WTC11 (cell line): Measurements from ENCODE around the gene TRAF3IP1. TPM values are rescaled to one million over a fixed set of nuclear protein-coding genes. Genes with fewer than 3 reads are reported as not detected.

Source experiments
- GABPB1 ChIP-seq: sonication (generic); formaldehyde crosslinking; IDR thresholded peaks from 2 replicates; pipeline ENCODE4 v1.8.1; 2023; ENCODE audit warnings: mild to moderate bottlenecking, missing genetic modification reagents
- NFYB ChIP-seq: sonication (generic); formaldehyde crosslinking; conservative IDR thresholded peaks from 2 replicates; pipeline ENCODE4 v1.8.0; 2022; ENCODE audit warnings: low read depth, missing genetic modification reagents
- TP53 ChIP-seq: sonication (generic); formaldehyde crosslinking; IDR thresholded peaks from 2 replicates; pipeline ENCODE4 v1.8.1; 2023; ENCODE audit warnings: mild to moderate bottlenecking, missing genetic modification reagents
- ZNF219 ChIP-seq: sonication (generic); formaldehyde crosslinking; IDR thresholded peaks from 2 replicates; pipeline ENCODE4 v1.8.0; 2023; ENCODE audit warnings: missing genetic modification reagents, mild to moderate bottlenecking, borderline replicate concordance
- ZNF232 ChIP-seq: sonication (generic); formaldehyde crosslinking; IDR thresholded peaks from 2 replicates; pipeline ENCODE4 v1.8.0; 2022; ENCODE audit warnings: mild to moderate bottlenecking, missing genetic modification reagents
- total RNA-seq: library from RNA; stranded (reverse); gene quantifications from 3 replicates; pipeline ENCODE4 v1.2.3, GENCODE V29; 2021
- TF ChIP-seq, protein P1 (sequence below): sonication (generic); formaldehyde crosslinking; IDR thresholded peaks from 2 replicates; pipeline ENCODE4 v1.8.1; 2023; ENCODE audit warnings: mild to moderate bottlenecking, missing genetic modification reagents, moderate library complexity
- TF ChIP-seq, protein P2 (sequence below): sonication (generic); formaldehyde crosslinking; conservative IDR thresholded peaks from 2 replicates; pipeline ENCODE4 v1.8.1; 2023; ENCODE audit warnings: mild to moderate bottlenecking, low read depth, missing genetic modification reagents, moderate library complexity
- TF ChIP-seq, protein P3 (sequence below): sonication (generic); formaldehyde crosslinking; IDR thresholded peaks from 2 replicates; pipeline ENCODE4 v1.8.1; 2022; ENCODE audit warnings: mild to moderate bottlenecking, moderate library complexity, missing genetic modification reagents
- TF ChIP-seq, protein P4 (sequence below): sonication (generic); formaldehyde crosslinking; IDR thresholded peaks from 2 replicates; pipeline ENCODE4 v1.8.0; 2023; ENCODE audit warnings: missing genetic modification reagents, mild to moderate bottlenecking, borderline replicate concordance
- TF ChIP-seq, protein P5 (sequence below): fragments of 250-450 bp; sonication (Bioruptor Pico); IDR thresholded peaks from 2 replicates; pipeline ENCODE4 v2.1.2; 2022; ENCODE audit warnings: mild to moderate bottlenecking, moderate library complexity
- TF ChIP-seq, protein P6 (sequence below): sonication (generic); formaldehyde crosslinking; IDR thresholded peaks from 2 replicates; pipeline ENCODE4 v1.8.1; 2023; ENCODE audit warnings: mild to moderate bottlenecking, missing genetic modification reagents
- TF ChIP-seq, protein P7 (sequence below): sonication (generic); formaldehyde crosslinking; IDR thresholded peaks from 2 replicates; pipeline ENCODE4 v1.8.1; 2023; ENCODE audit warnings: mild to moderate bottlenecking, missing genetic modification reagents
- TF ChIP-seq, protein P8 (sequence below): sonication (generic); formaldehyde crosslinking; IDR thresholded peaks from 2 replicates; pipeline ENCODE4 v1.8.1; 2022; ENCODE audit warnings: low read depth, mild to moderate bottlenecking, moderate library complexity, missing genetic modification reagents, borderline replicate concordance
- TF ChIP-seq, protein P9 (sequence below): sonication (generic); formaldehyde crosslinking; IDR thresholded peaks from 2 replicates; pipeline ENCODE4 v1.8.1; 2023; ENCODE audit warnings: mild to moderate bottlenecking, missing genetic modification reagents, borderline replicate concordance

The TRAF3IP1 gene
- total RNA-seq, 1 experiment from 2014 or later: 18.7 TPM

DNA sequence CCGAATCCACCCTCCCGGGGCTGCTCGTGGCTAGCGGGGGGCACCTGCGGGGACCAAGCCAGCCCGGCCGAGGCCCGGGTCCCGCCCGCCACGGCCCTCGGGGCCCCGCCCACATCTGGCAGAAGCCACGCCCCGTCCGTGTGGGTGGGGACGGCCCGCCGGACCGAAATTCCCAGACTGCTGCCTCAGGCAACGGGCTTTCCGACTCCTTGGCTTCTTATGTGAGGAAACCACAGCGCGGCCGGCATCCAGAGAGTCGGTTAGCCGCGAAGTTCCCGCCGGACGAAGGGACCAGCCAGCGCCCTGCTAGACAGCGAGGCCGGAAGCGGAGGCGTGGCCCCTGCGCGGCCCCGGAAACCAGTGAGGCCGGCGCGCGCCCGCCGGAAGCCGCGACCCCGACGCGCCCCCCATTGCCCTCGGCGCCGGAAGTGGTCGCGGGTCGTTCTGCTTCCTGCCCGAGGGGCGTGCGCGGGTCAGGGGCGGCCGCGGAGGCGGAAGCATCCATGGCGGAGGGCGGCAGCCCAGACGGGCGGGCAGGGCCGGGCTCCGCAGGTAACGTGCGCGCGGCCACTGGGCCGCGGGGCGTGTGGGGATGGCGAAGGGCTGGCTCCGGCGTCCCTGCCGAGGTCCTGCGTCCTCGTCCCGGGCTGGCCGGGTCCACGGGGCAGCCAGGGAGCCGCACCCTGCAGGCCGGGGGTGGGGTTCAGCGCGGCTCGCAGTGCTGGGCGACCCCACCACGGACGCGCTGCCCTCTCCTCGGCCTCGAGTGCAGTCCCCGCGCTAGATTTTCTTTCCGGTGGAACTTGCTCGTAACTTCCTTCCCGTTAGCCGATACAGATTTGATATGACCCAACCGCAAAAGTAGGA lies 106.5 kb downstream of the TRAF3IP1 start, which contains the start of gene ASB1 (continued):
- TF ChIP-seq, protein P1, sequence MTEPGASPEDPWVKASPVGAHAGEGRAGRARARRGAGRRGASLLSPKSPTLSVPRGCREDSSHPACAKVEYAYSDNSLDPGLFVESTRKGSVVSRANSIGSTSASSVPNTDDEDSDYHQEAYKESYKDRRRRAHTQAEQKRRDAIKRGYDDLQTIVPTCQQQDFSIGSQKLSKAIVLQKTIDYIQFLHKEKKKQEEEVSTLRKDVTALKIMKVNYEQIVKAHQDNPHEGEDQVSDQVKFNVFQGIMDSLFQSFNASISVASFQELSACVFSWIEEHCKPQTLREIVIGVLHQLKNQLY (CRISPR knock-in tag): 0 out of 2 replicates have a peak, but pooled peaks have one; percentile 29
- TF ChIP-seq, protein P2, sequence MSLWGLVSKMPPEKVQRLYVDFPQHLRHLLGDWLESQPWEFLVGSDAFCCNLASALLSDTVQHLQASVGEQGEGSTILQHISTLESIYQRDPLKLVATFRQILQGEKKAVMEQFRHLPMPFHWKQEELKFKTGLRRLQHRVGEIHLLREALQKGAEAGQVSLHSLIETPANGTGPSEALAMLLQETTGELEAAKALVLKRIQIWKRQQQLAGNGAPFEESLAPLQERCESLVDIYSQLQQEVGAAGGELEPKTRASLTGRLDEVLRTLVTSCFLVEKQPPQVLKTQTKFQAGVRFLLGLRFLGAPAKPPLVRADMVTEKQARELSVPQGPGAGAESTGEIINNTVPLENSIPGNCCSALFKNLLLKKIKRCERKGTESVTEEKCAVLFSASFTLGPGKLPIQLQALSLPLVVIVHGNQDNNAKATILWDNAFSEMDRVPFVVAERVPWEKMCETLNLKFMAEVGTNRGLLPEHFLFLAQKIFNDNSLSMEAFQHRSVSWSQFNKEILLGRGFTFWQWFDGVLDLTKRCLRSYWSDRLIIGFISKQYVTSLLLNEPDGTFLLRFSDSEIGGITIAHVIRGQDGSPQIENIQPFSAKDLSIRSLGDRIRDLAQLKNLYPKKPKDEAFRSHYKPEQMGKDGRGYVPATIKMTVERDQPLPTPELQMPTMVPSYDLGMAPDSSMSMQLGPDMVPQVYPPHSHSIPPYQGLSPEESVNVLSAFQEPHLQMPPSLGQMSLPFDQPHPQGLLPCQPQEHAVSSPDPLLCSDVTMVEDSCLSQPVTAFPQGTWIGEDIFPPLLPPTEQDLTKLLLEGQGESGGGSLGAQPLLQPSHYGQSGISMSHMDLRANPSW (CRISPR knock-in tag): no peak
- TF ChIP-seq, protein P3, sequence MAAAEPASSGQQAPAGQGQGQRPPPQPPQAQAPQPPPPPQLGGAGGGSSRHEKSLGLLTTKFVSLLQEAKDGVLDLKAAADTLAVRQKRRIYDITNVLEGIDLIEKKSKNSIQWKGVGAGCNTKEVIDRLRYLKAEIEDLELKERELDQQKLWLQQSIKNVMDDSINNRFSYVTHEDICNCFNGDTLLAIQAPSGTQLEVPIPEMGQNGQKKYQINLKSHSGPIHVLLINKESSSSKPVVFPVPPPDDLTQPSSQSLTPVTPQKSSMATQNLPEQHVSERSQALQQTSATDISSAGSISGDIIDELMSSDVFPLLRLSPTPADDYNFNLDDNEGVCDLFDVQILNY (CRISPR knock-in tag): no peak
- TF ChIP-seq, protein P4, sequence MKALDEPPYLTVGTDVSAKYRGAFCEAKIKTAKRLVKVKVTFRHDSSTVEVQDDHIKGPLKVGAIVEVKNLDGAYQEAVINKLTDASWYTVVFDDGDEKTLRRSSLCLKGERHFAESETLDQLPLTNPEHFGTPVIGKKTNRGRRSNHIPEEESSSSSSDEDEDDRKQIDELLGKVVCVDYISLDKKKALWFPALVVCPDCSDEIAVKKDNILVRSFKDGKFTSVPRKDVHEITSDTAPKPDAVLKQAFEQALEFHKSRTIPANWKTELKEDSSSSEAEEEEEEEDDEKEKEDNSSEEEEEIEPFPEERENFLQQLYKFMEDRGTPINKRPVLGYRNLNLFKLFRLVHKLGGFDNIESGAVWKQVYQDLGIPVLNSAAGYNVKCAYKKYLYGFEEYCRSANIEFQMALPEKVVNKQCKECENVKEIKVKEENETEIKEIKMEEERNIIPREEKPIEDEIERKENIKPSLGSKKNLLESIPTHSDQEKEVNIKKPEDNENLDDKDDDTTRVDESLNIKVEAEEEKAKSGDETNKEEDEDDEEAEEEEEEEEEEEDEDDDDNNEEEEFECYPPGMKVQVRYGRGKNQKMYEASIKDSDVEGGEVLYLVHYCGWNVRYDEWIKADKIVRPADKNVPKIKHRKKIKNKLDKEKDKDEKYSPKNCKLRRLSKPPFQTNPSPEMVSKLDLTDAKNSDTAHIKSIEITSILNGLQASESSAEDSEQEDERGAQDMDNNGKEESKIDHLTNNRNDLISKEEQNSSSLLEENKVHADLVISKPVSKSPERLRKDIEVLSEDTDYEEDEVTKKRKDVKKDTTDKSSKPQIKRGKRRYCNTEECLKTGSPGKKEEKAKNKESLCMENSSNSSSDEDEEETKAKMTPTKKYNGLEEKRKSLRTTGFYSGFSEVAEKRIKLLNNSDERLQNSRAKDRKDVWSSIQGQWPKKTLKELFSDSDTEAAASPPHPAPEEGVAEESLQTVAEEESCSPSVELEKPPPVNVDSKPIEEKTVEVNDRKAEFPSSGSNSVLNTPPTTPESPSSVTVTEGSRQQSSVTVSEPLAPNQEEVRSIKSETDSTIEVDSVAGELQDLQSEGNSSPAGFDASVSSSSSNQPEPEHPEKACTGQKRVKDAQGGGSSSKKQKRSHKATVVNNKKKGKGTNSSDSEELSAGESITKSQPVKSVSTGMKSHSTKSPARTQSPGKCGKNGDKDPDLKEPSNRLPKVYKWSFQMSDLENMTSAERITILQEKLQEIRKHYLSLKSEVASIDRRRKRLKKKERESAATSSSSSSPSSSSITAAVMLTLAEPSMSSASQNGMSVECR (CRISPR knock-in tag): peak; percentile 46; the same call in 1 of the 2 replicates
- no peak; the same call in 1 of the 2 replicates for TF ChIP-seq NFYB (CRISPR knock-in tag)
- TF ChIP-seq, protein P5, sequence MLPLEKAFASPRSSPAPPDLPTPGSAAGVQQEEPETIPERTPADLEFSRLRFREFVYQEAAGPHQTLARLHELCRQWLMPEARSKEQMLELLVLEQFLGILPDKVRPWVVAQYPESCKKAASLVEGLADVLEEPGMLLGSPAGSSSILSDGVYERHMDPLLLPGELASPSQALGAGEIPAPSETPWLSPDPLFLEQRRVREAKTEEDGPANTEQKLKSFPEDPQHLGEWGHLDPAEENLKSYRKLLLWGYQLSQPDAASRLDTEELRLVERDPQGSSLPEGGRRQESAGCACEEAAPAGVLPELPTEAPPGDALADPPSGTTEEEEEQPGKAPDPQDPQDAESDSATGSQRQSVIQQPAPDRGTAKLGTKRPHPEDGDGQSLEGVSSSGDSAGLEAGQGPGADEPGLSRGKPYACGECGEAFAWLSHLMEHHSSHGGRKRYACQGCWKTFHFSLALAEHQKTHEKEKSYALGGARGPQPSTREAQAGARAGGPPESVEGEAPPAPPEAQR (CRISPR knock-in tag): no peak
- TF ChIP-seq, protein P6, sequence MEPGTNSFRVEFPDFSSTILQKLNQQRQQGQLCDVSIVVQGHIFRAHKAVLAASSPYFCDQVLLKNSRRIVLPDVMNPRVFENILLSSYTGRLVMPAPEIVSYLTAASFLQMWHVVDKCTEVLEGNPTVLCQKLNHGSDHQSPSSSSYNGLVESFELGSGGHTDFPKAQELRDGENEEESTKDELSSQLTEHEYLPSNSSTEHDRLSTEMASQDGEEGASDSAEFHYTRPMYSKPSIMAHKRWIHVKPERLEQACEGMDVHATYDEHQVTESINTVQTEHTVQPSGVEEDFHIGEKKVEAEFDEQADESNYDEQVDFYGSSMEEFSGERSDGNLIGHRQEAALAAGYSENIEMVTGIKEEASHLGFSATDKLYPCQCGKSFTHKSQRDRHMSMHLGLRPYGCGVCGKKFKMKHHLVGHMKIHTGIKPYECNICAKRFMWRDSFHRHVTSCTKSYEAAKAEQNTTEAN (CRISPR knock-in tag): no peak
- TF ChIP-seq ZNF232 (CRISPR knock-in tag): peak; percentile 79
- peak; percentile 27; the same call in 1 of the 2 replicates for TF ChIP-seq TP53 (CRISPR knock-in tag)
- TF ChIP-seq ZNF219 (CRISPR knock-in tag): no peak
- TF ChIP-seq, protein P7, sequence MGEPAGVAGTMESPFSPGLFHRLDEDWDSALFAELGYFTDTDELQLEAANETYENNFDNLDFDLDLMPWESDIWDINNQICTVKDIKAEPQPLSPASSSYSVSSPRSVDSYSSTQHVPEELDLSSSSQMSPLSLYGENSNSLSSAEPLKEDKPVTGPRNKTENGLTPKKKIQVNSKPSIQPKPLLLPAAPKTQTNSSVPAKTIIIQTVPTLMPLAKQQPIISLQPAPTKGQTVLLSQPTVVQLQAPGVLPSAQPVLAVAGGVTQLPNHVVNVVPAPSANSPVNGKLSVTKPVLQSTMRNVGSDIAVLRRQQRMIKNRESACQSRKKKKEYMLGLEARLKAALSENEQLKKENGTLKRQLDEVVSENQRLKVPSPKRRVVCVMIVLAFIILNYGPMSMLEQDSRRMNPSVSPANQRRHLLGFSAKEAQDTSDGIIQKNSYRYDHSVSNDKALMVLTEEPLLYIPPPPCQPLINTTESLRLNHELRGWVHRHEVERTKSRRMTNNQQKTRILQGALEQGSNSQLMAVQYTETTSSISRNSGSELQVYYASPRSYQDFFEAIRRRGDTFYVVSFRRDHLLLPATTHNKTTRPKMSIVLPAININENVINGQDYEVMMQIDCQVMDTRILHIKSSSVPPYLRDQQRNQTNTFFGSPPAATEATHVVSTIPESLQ (CRISPR knock-in tag): no peak
- TF ChIP-seq, protein P8, sequence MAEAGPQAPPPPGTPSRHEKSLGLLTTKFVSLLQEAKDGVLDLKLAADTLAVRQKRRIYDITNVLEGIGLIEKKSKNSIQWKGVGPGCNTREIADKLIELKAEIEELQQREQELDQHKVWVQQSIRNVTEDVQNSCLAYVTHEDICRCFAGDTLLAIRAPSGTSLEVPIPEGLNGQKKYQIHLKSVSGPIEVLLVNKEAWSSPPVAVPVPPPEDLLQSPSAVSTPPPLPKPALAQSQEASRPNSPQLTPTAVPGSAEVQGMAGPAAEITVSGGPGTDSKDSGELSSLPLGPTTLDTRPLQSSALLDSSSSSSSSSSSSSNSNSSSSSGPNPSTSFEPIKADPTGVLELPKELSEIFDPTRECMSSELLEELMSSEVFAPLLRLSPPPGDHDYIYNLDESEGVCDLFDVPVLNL (CRISPR knock-in tag): no peak
- TF ChIP-seq GABPB1 (CRISPR knock-in tag): peak; percentile 73; the same call in 1 of the 2 replicates
- TF ChIP-seq, protein P9, sequence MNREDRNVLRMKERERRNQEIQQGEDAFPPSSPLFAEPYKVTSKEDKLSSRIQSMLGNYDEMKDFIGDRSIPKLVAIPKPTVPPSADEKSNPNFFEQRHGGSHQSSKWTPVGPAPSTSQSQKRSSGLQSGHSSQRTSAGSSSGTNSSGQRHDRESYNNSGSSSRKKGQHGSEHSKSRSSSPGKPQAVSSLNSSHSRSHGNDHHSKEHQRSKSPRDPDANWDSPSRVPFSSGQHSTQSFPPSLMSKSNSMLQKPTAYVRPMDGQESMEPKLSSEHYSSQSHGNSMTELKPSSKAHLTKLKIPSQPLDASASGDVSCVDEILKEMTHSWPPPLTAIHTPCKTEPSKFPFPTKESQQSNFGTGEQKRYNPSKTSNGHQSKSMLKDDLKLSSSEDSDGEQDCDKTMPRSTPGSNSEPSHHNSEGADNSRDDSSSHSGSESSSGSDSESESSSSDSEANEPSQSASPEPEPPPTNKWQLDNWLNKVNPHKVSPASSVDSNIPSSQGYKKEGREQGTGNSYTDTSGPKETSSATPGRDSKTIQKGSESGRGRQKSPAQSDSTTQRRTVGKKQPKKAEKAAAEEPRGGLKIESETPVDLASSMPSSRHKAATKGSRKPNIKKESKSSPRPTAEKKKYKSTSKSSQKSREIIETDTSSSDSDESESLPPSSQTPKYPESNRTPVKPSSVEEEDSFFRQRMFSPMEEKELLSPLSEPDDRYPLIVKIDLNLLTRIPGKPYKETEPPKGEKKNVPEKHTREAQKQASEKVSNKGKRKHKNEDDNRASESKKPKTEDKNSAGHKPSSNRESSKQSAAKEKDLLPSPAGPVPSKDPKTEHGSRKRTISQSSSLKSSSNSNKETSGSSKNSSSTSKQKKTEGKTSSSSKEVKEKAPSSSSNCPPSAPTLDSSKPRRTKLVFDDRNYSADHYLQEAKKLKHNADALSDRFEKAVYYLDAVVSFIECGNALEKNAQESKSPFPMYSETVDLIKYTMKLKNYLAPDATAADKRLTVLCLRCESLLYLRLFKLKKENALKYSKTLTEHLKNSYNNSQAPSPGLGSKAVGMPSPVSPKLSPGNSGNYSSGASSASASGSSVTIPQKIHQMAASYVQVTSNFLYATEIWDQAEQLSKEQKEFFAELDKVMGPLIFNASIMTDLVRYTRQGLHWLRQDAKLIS (CRISPR knock-in tag): no peak
